ENCODE data around the gene FBXL15.

FBXL15 gene

GRCh38 chr10:102431452-102432124 lies 11.0 kb downstream of the FBXL15 start:
- peak in 1 of 3 donors; percentile 30 for DNase-seq

- DNase-seq, result peak; percentile 98 to 99 (median 98)
These were observed 11.7 kb downstream of the FBXL15 start, which contains the start of gene CUEDC2 for GRCh38 chr10:102432162-102432950. Gene CUEDC2, minus strand, starts transcription at chr10:102432574. Its CDS starts 7,386 bp downstream, at chr10:102425188.

- peak; percentile 82 to 94 (median 89) for DNase-seq
These were observed 13.0 kb downstream of the FBXL15 start for GRCh38 chr10:102433619-102434046.

- peak; percentile 72 to 83 (median 76) for DNase-seq
These were observed 13.9 kb downstream of the FBXL15 start for GRCh38 chr10:102434394-102435132.

GRCh38 chr10:102435133-102435497 lies 14.5 kb downstream of the FBXL15 start:
- no peak for DNase-seq

GRCh38 chr10:102435529-102436233 lies 15.0 kb downstream of the FBXL15 start:
- peak; percentile 65 to 81 (median 70) for DNase-seq

GRCh38 chr10:102436312-102436711 lies 15.7 kb downstream of the FBXL15 start:
- no peak for DNase-seq

GRCh38 chr10:102437515-102437914 lies 16.9 kb downstream of the FBXL15 start:
- no peak for DNase-seq

GRCh38 chr10:102438374-102438773 lies 17.7 kb downstream of the FBXL15 start:
- no peak for DNase-seq

- peak in 2 of 3 donors; percentile 60 to 69 for DNase-seq
These were observed 24.2 kb downstream of the FBXL15 start for GRCh38 chr10:102444851-102445250.

- peak; percentile 34 to 63 (median 56) for DNase-seq
These were observed 28.9 kb downstream of the FBXL15 start for GRCh38 chr10:102449321-102450123.

GRCh38 chr10:102450124-102450373 lies 29.4 kb downstream of the FBXL15 start:
- DNase-seq, result no peak

- DNase-seq, result peak; percentile 73 to 87 (median 80)
These were observed 29.9 kb downstream of the FBXL15 start for GRCh38 chr10:102450374-102451104.

- peak in 1 of 3 donors; percentile 21 for DNase-seq
These were observed 30.7 kb downstream of the FBXL15 start, which contains the start of gene C10orf95 for GRCh38 chr10:102451105-102451969. Gene C10orf95, minus strand, starts transcription at chr10:102451543. Its CDS starts 450 bp downstream, at chr10:102451093.

- peak; percentile 90 to 94 (median 94) for DNase-seq
These were observed 32.2 kb downstream of the FBXL15 start for GRCh38 chr10:102452672-102453340.

- DNase-seq, result peak; percentile 70 to 77 (median 75)
These were observed 32.9 kb downstream of the FBXL15 start for GRCh38 chr10:102453502-102453901.

- DNase-seq, result peak in 1 of 3 donors; percentile 17
These were observed 34.2 kb downstream of the FBXL15 start for GRCh38 chr10:102454662-102455487.

- DNase-seq, result peak; percentile 84 to 89 (median 89)
These were observed 35.3 kb downstream of the FBXL15 start for GRCh38 chr10:102455893-102456471.

Data from suppressor macrophage treated with lipopolysaccharide for 1 hour (primary cell).